Esophagus squamous epithelium (tissue), 4 donors: ENCODE data around the gene PSMD6.

Experiments used
- POLR2A ChIP-seq, 4 donors: fragments of 450-650 bp; IDR thresholded peaks; one replicate each; pipeline ENCODE4 v1.6.1; 2017; ENCODE audit warnings: antibody characterized with exemption in 4 of 4, mild to moderate bottlenecking in 4 of 4, moderate library complexity in 3 of 4
- TF ChIP-seq, protein P1 (sequence below), 6 experiments: fragments of 450-650 bp in 4 of 6; fragments of 200-600 bp in 2 of 6; sonication (generic) in 2 of 6; IDR thresholded peaks; one replicate each; pipeline ENCODE4 v1.5.1; 2016 to 2019; ENCODE audit warnings: antibody characterized with exemption in 6 of 6, mild to moderate bottlenecking in 4 of 6, moderate library complexity in 4 of 6

DNA sequence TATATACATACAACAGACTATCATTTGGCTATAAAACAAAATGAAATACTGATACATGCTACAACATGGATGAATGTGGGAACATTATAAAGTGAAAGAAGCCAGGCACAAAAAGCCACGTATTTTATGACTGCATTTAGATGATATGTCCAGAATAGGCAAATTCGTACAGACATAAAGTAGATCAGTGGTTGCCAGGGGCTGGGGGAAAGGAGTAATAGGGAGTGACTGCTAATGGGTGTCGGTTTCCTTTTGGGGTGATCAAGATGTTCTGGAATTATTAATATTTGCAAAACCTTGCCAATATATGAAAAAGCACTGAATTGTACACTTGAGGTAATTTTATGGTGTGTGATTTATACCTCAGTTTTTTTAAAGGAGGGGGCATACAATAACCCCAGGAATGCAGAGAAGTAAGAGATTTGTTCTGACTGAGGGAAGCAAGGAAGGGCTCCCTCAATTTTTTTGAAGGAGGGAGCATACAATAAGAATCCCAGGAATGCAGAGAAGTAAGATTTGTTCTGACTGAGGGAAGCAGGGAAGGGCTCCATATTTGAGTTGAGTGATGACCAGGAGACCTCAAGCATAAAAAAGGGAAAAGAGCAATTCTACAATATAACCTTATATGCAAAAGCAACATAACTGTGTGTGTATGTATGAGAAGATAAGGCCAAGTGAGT is 6.2 kb downstream of the PSMD6 start:
- TF ChIP-seq, protein P1, sequence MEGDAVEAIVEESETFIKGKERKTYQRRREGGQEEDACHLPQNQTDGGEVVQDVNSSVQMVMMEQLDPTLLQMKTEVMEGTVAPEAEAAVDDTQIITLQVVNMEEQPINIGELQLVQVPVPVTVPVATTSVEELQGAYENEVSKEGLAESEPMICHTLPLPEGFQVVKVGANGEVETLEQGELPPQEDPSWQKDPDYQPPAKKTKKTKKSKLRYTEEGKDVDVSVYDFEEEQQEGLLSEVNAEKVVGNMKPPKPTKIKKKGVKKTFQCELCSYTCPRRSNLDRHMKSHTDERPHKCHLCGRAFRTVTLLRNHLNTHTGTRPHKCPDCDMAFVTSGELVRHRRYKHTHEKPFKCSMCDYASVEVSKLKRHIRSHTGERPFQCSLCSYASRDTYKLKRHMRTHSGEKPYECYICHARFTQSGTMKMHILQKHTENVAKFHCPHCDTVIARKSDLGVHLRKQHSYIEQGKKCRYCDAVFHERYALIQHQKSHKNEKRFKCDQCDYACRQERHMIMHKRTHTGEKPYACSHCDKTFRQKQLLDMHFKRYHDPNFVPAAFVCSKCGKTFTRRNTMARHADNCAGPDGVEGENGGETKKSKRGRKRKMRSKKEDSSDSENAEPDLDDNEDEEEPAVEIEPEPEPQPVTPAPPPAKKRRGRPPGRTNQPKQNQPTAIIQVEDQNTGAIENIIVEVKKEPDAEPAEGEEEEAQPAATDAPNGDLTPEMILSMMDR (IDR thresholded peaks at IDR 0.05) = no peak
- no peak for TF ChIP-seq POLR2A (IDR thresholded peaks at IDR 0.05)
